Left lung (tissue), 10 donors: Measurements from ENCODE around the gene SPATA31C1. TPM values are rescaled to one million over a fixed set of nuclear protein-coding genes. Genes with fewer than 3 reads are reported as not detected.

Source experiments
- ATAC-seq: fragments of 200-7000 bp; cut with Tn5 transposase; one replicate; pipeline ENCODE4 v1.9.1; 2020; ENCODE audit warnings: moderate library complexity
- DNase-seq, 4 donors: peaks; one replicate each; pipeline ENCODE4 v3.0.0-alpha.2; 2013 to 2020
- H3K27ac ChIP-seq, 2 donors: fragments of 200-600 bp; sonication (generic) in 1 of 2; one replicate each; pipeline versions ENCODE4 v1.5.0 to v1.8.0; 2020 to 2021
- H3K27me3 ChIP-seq, 2 donors: fragments of 200-600 bp; sonication (generic) in 1 of 2; one replicate each; pipeline versions ENCODE4 v1.5.0 to v1.8.0; 2020 to 2021
- H3K36me3 ChIP-seq, 2 donors: fragments of 200-600 bp; sonication (generic) in 1 of 2; one replicate each; pipeline versions ENCODE4 v1.5.0 to v1.8.0; 2020 to 2021
- H3K4me1 ChIP-seq, 2 donors: fragments of 200-600 bp; one replicate each; pipeline ENCODE4 v1.8.0; 2021
- H3K4me3 ChIP-seq, 2 donors: fragments of 200-600 bp; sonication (generic) in 1 of 2; one replicate each; pipeline versions ENCODE4 v1.5.0 to v1.8.0; 2020 to 2021; ENCODE audit warnings: mild to moderate bottlenecking in 1 of 2
- H3K9me3 ChIP-seq, 2 donors: fragments of 200-600 bp; sonication (generic) in 1 of 2; one replicate each; pipeline versions ENCODE4 v1.5.0 to v1.8.0; 2020 to 2021
- CTCF ChIP-seq, 2 donors: fragments of 200-600 bp; sonication (generic) in 1 of 2; IDR thresholded peaks; one replicate each; pipeline versions ENCODE4 v1.5.0 to v1.8.0; 2021; ENCODE audit warnings: antibody characterized with exemption in 2 of 2
- intact Hi-C, 2 donors: fragments of 100-400 bp; cut with DNase I; formaldehyde crosslinking; loops; one replicate each; pipeline versions ENCODE4 v1.11.2 to v1.14.2; 2022
- polyA plus RNA-seq, 6 donors: library from polyadenylated mRNA; unstranded; fragments of 120-200 nt; gene quantifications; one replicate each; pipeline ENCODE4 v1.2.1, GENCODE V29; 2013; ENCODE audit not compliant: insufficient read length in 6 of 6
- total RNA-seq, 2 donors: library from RNA; stranded (reverse); fragmentation: NEBNext Ultra II Directional; extraction: Animal tissue kit (Norgen Biotek cat#: 25700); gene quantifications; one replicate each; pipeline ENCODE4 v1.2.1, GENCODE V29; 2021
- donor health status: DM: no; HTN: yes; CAD: no.
- donor health status: DM: no; HTN: no; CAD: no.

The SPATA31C1 gene
- total and polyA plus RNA-seq, 8 donors = 0.07 to 0.11 TPM; not detected in 6

- no peaks in the 10 kb centered on the region for H3K4me1 ChIP-seq
- no peak for TF ChIP-seq CTCF (IDR thresholded peaks at IDR 0.05)
- ATAC-seq = no peak
- no peaks in the 10 kb centered on the region for H3K36me3 ChIP-seq
- H3K27me3 ChIP-seq = no peaks in the 10 kb centered on the region
- no peak overlapping the region for H3K27ac ChIP-seq
- no peak for DNase-seq
- H3K9me3 ChIP-seq = no peaks in the 10 kb centered on the region
- intact Hi-C loops = no loop called here
- H3K4me3 ChIP-seq = no peak overlapping the region
Observed at GRCh38 chr9:87876708-87877107, 41.1 kb upstream of the SPATA31C1 start.

GRCh38 chr9:87878989-87879511 is 38.7 kb upstream of the SPATA31C1 start:
- intact Hi-C loops = no loop called here
- Histone ChIP-seq H3K27me3 (no peaks in the 10 kb centered on the region), H3K36me3 (no peaks in the 10 kb centered on the region), H3K27ac (no peak overlapping the region), H3K9me3 (no peaks in the 10 kb centered on the region), H3K4me3 (no peak overlapping the region), H3K4me1 (no peaks in the 10 kb centered on the region)
- TF ChIP-seq CTCF (IDR thresholded peaks at IDR 0.05) = no peak
- ATAC-seq (peak; percentile 74), DNase-seq (peak in 1 of 4 donors; percentile 29)

GRCh38 chr9:87880116-87880515 is 37.6 kb upstream of the SPATA31C1 start:
- TF ChIP-seq CTCF (IDR thresholded peaks at IDR 0.05) = no peak
- Histone ChIP-seq H3K27ac (no peak overlapping the region), H3K4me3 (no peak overlapping the region), H3K27me3 (no peaks in the 10 kb centered on the region), H3K4me1 (no peaks in the 10 kb centered on the region), H3K9me3 (no peaks in the 10 kb centered on the region), H3K36me3 (no peaks in the 10 kb centered on the region)
- intact Hi-C loops = no loop called here
- DNase-seq (no peak), ATAC-seq (no peak)

GRCh38 chr9:87880683-87881082 is 37.1 kb upstream of the SPATA31C1 start:
- H3K4me1 ChIP-seq = no peaks in the 10 kb centered on the region
- intact Hi-C loops = no loop called here
- H3K9me3 ChIP-seq = no peaks in the 10 kb centered on the region
- no peak overlapping the region for H3K27ac ChIP-seq
- H3K36me3 ChIP-seq = no peaks in the 10 kb centered on the region
- DNase-seq (no peak), ATAC-seq (no peak)
- H3K4me3 ChIP-seq = no peak overlapping the region
- TF ChIP-seq CTCF (IDR thresholded peaks at IDR 0.05) = no peak
- no peaks in the 10 kb centered on the region for H3K27me3 ChIP-seq

- Histone ChIP-seq H3K4me1 (no peaks in the 10 kb centered on the region), H3K36me3 (no peaks in the 10 kb centered on the region), H3K27me3 (no peaks in the 10 kb centered on the region), H3K4me3 (no peak within 1 kb of the TSS), H3K9me3 (no peaks in the 10 kb centered on the region), H3K27ac (no peak within 1 kb of the TSS)
- DNase-seq (no peak), ATAC-seq (no peak)
- no peak for TF ChIP-seq CTCF (IDR thresholded peaks at IDR 0.05)
- intact Hi-C loops = no loop called here
Observed at GRCh38 chr9:87882627-87883026, 35.1 kb upstream of the SPATA31C1 start, which contains the start of gene SPATA31E1. Gene SPATA31E1, plus strand, starts transcription at chr9:87882877. Its CDS starts 15 bp downstream, at chr9:87882892.
